Kidney (tissue), 14 donors: ENCODE measurements around the gene TXN. TPM values are rescaled to one million over a fixed set of nuclear protein-coding genes. Genes with fewer than 3 reads are reported as not detected.
"Not testable (repeated sequence)": the region's sequence is repeated elsewhere in the genome, so short reads cannot be mapped to it uniquely, and the experiment has no call there.

ENCODE experiments used
- DNase-seq, 5 donors: peaks; one replicate each; pipeline ENCODE4 v3.0.0-alpha.2; 2013 to 2020
- FAIRE-seq: peaks from 2 replicates; lab custom pipeline; 2012; peaks lifted over from hg19 to GRCh38; lab: Jason Lieb, UNC
- H3K27ac ChIP-seq, 2 donors: one replicate each; pipeline ENCODE4 v1.7.0; 2013; ENCODE audit warnings: low read depth in 2 of 2, low read length in 2 of 2, inconsistent platforms in 1 of 2
- H3K27me3 ChIP-seq: one replicate; pipeline ENCODE4 v1.7.1; 2013; ENCODE audit warnings: low read length, inconsistent platforms; ENCODE audit not compliant: control insufficient read depth, insufficient read depth
- H3K36me3 ChIP-seq, 3 donors: one replicate each; pipeline versions ENCODE4 v1.7.0 to v1.7.1; 2013; ENCODE audit warnings: low read length in 3 of 3, control low read depth in 1 of 3, inconsistent platforms in 1 of 3; ENCODE audit not compliant: insufficient read depth in 3 of 3, control insufficient read depth in 2 of 3
- H3K4me1 ChIP-seq, 3 donors: one replicate each; pipeline versions ENCODE4 v1.7.0 to v1.7.1; 2013; ENCODE audit warnings: low read length in 3 of 3, inconsistent platforms in 1 of 3, low read depth in 1 of 3; ENCODE audit not compliant: control insufficient read depth in 2 of 3, insufficient read depth in 2 of 3
- H3K4me3 ChIP-seq, 3 donors: one replicate each; pipeline versions ENCODE4 v1.7.0 to v1.8.1; 2013; ENCODE audit warnings: low read length in 3 of 3, control low read depth in 1 of 3, inconsistent platforms in 1 of 3
- H3K9ac ChIP-seq, 3 donors: one replicate each; pipeline versions ENCODE4 v1.7.0 to v1.7.1; 2013; ENCODE audit warnings: low read length in 3 of 3, control low read depth in 1 of 3, inconsistent platforms in 1 of 3
- H3K9me3 ChIP-seq, 3 donors: one replicate each; pipeline versions ENCODE4 v1.7.0 to v1.7.1; 2013; ENCODE audit warnings: low read length in 3 of 3, control low read depth in 1 of 3, inconsistent platforms in 1 of 3; ENCODE audit not compliant: control insufficient read depth in 2 of 3, insufficient read depth in 1 of 3
- intact Hi-C: fragments of 100-400 bp; cut with DNase I; formaldehyde crosslinking; loops from one replicate; pipeline ENCODE4 v1.11.1; 2022
- polyA plus RNA-seq: library from polyadenylated mRNA; stranded (reverse); fragments of 350-450 nt; fragmentation: Illumina TruSeq; extraction: RNeasy Lipid Tissue Mini Kit (QIAGEN cat#74804); gene quantifications from one replicate; pipeline ENCODE4 v1.2.3, GENCODE V29; 2014; ENCODE audit warnings: low read depth, low replicate concordance; ENCODE audit not compliant: insufficient read depth
- total RNA-seq: library from RNA; stranded (reverse); fragmentation: NEBNext Ultra II Directional; extraction: Animal tissue kit (Norgen Biotek cat#: 25700); gene quantifications from one replicate; pipeline ENCODE4 v1.2.1, GENCODE V29; 2021
- TF ChIP-seq, protein P1 (sequence below): IDR thresholded peaks from 3 replicates; pipeline ENCODE4 v1.5.1; 2012; ENCODE audit warnings: mild to moderate bottlenecking, moderate library complexity, borderline replicate concordance; ENCODE audit not compliant: insufficient read depth; ENCODE audit errors: extremely low read depth
- donor health status: control.
- donor health status: control.
- donor health status: control.
- donor health status: control.
- donor health status: control.
- donor health status: DM: yes; HTN: yes; CAD: no.
- donor health status: Normal renal cell carcinoma (clear cell type).

TXN gene
- total and polyA plus RNA-seq, 2 donors from 2014 or later = 145 to 541 TPM

DNA sequence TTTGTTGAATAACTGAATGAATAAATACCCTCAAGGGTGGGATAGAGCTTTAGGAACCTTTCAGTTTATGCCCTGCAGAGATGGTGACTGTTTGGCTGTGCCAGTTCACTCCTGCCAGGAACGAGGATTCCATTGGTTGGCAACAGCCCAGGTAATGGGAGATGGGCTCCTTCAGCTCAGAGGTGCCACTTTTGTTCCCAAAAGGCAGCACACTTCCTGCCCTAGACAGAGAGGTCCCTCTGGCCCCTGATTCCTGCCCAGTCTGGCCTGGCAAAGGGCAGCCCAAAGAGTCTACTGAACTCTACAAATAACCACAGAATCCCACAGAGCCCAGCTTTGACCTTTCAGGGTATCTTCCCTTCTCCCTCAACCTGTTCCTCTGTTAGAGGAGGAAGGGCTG is 49.9 kb downstream of the TXN start:
- Histone ChIP-seq H3K27ac (no peak overlapping the region), H3K4me3 (no peak overlapping the region), H3K27me3 (no peaks in the 10 kb centered on the region), H3K9me3 (no peaks in the 10 kb centered on the region), H3K36me3 (no peaks in the 10 kb centered on the region), H3K9ac (no peak overlapping the region), H3K4me1 (no peaks in the 10 kb centered on the region)
- DNase-seq = no peak
- FAIRE-seq = no peak
- TF ChIP-seq, protein P1, sequence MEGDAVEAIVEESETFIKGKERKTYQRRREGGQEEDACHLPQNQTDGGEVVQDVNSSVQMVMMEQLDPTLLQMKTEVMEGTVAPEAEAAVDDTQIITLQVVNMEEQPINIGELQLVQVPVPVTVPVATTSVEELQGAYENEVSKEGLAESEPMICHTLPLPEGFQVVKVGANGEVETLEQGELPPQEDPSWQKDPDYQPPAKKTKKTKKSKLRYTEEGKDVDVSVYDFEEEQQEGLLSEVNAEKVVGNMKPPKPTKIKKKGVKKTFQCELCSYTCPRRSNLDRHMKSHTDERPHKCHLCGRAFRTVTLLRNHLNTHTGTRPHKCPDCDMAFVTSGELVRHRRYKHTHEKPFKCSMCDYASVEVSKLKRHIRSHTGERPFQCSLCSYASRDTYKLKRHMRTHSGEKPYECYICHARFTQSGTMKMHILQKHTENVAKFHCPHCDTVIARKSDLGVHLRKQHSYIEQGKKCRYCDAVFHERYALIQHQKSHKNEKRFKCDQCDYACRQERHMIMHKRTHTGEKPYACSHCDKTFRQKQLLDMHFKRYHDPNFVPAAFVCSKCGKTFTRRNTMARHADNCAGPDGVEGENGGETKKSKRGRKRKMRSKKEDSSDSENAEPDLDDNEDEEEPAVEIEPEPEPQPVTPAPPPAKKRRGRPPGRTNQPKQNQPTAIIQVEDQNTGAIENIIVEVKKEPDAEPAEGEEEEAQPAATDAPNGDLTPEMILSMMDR = no peak
- intact Hi-C loops = no loop called here

DNA sequence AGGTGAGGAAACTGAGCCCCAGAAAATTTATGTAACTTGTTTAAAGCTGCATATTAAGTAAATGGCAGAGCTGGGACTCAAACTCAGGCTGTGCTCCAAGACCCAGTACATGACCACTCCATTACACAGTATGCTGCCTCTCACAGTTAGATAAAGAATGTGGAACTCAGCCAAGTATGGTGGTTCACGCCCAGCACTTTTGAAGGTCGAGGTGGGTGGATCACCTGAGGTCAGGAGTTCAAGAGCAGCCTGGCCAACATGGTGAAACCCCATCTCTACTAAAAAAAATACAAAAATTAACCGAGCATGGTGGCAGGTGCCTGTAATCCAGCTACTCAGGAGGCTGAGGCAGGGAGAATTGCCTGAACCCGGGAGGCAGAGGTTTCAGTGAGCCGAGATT is 50.7 kb downstream of the TXN start:
- H3K9ac ChIP-seq, H3K27me3 ChIP-seq, H3K9me3 ChIP-seq, DNase-seq, H3K36me3 ChIP-seq, H3K4me1 ChIP-seq, H3K4me3 ChIP-seq, H3K27ac ChIP-seq, FAIRE-seq, intact Hi-C loops: not testable (repeated sequence)

DNA sequence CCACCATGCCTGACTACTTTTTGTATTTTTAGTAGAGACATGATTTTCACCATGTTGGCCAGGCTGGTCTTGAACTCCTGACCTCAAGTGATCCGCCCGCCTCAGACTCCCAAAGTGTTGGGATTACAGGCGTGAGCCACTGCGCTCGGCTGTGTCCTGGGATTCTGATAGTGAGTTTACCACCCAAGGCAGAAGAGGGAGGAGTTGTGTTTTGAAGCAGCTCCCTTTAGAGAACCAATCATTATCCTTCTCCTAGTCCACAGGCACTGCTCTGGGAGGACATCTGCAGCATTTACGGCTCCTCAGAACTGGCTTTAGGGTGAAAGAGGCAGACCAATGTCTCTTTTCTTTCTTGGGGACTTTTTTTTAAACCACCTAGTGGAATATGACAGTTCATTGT is 54.1 kb downstream of the TXN start:
- TF ChIP-seq, protein P1 = no peak
- H3K36me3 ChIP-seq = no peaks in the 10 kb centered on the region
- FAIRE-seq = no peak
- no peak for DNase-seq
- H3K9me3 ChIP-seq = no peaks in the 10 kb centered on the region
- H3K4me1 ChIP-seq = peaks cover 0 to 4% (median 0%) of the 10 kb centered on the region in 3 donors
- no peak overlapping the region for H3K4me3 ChIP-seq
- H3K27me3 ChIP-seq = no peaks in the 10 kb centered on the region
- no peak overlapping the region for H3K9ac ChIP-seq
- no peak overlapping the region for H3K27ac ChIP-seq
- intact Hi-C loops = no loop called here

DNA sequence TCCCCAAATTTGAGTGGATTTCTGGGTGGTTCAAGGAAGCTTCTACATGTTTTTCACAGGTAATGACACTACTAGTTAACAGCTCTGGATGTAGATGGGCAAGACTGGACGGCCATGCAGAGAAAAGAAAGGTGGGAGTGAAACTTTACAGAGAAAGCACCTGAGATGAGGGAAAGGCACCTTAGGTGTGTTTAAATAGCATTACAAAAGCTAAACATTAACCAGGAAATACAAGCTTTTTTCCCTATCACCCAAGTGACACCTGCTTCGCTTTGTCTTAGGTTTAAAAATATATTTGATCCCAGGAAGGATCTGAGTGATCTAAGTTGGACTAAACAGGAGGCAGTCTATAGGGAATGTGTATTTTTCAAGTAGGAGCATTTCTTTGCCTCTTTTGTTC is 56.7 kb downstream of the TXN start:
- Histone ChIP-seq H3K27me3 (no peaks in the 10 kb centered on the region), H3K36me3 (no peaks in the 10 kb centered on the region), H3K4me3 (no peak overlapping the region), H3K9ac (no peak overlapping the region), H3K4me1 (peaks cover 0 to 4% (median 0%) of the 10 kb centered on the region in 3 donors), H3K9me3 (no peaks in the 10 kb centered on the region), H3K27ac (no peak overlapping the region)
- intact Hi-C loops = no loop called here
- FAIRE-seq = no peak
- DNase-seq = no peak
- TF ChIP-seq, protein P1 = no peak
